ENCODE results near the gene ZCCHC24. TPM values are rescaled to one million over a fixed set of nuclear protein-coding genes. Genes with fewer than 3 reads are reported as not detected.

ZCCHC24 gene
- total RNA-seq, 4 donors from 2014 or later, result 100 to 156 (median 120) TPM

- intact Hi-C loops (cut with DNase I), result no loop called here
- 81% methylated on average over 16 of the region's 17 CpGs for WGBS
- H3K4me3 ChIP-seq, result peak overlapping the region in 3 of 4 donors; percentile 19 to 41 (median 20)
- H3K36me3 ChIP-seq, result peaks cover 0 to 31% (median 17%) of the 10 kb centered on the region in 4 donors
- no peaks in the 10 kb centered on the region for H3K9me3 ChIP-seq
- peaks cover 100% of the 10 kb centered on the region in 4 donors for H3K4me1 ChIP-seq
- no peak for TF ChIP-seq EP300 (IDR thresholded peaks at IDR 0.05)
- no peak for TF ChIP-seq POLR2AphosphoS5 (IDR thresholded peaks at IDR 0.05)
- no peak for TF ChIP-seq POLR2A (IDR thresholded peaks at IDR 0.05; ENCODE audit: low read depth)
- TF ChIP-seq CTCF (IDR thresholded peaks at IDR 0.05), result no peak
- H3K27me3 ChIP-seq, result no peaks in the 10 kb centered on the region
- DNase-seq (ENCODE audit: extremely low spot score), result no peak
- H3K27ac ChIP-seq (replicated peaks in 1 of 4), result peak overlapping the region; percentile 94 to 97 (median 96)
Observed at GRCh38 chr10:79436066-79436849, 9.2 kb downstream of the ZCCHC24 start.

DNA sequence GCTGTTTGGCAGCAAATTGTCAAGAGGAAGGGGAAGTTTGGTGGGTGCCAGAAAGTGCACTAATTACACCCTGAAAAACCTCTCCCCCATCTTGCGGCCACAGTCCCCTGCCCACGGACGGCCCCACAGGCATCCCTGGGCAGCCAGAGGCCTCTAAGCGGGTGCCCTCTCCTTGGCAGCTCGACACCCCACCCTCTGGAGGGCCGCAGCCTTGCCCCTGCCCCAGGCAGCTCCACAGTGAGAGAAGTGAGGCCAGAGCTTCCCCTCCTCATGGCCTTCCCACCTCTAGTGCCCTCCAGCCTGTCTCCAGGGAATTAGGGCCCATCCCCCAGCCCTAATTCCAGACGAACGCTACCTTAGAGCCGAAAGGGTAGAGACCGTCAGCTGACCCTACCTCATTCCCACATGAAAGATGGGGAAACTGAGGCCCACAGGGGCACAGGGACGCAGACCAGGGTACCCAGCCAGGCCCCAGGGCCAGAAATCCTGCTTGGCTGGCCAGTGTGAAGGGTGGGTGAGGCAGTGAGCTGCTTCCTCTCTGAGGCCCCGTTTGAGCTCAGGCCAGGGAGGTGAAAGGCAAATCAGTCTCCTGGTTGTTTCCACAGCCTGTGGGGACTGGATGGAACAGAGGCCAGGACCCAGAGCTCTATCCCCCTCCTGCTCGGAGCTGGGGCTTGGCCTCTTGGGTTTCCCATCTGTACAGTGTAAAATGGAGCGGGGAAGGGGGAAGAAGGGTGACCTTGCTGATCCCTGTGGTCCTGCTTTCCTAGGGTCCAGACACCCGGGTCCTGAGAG lies 10.0 kb downstream of the ZCCHC24 start:
- no peak for DNase-seq (ENCODE audit: extremely low spot score)
- 39% methylated on average over 7 of the region's 15 CpGs for WGBS
- H3K36me3 ChIP-seq, result peaks cover 0 to 39% (median 24%) of the 10 kb centered on the region in 4 donors
- peak overlapping the region in 3 of 4 donors; percentile 19 to 41 (median 20) for H3K4me3 ChIP-seq
- peaks cover 99 to 100% (median 100%) of the 10 kb centered on the region in 4 donors for H3K4me1 ChIP-seq
- no peak for TF ChIP-seq POLR2A (IDR thresholded peaks at IDR 0.05; ENCODE audit: low read depth)
- TF ChIP-seq CTCF (IDR thresholded peaks at IDR 0.05), result no peak
- no peak for TF ChIP-seq EP300 (IDR thresholded peaks at IDR 0.05)
- TF ChIP-seq POLR2AphosphoS5 (IDR thresholded peaks at IDR 0.05), result peak in 1 of 2 donors; percentile 8
- intact Hi-C loops (cut with DNase I), result no loop called here
- H3K27me3 ChIP-seq, result no peaks in the 10 kb centered on the region
- H3K27ac ChIP-seq (replicated peaks in 1 of 4), result peak overlapping the region; percentile 94 to 97 (median 96)
- no peaks in the 10 kb centered on the region for H3K9me3 ChIP-seq

DNA sequence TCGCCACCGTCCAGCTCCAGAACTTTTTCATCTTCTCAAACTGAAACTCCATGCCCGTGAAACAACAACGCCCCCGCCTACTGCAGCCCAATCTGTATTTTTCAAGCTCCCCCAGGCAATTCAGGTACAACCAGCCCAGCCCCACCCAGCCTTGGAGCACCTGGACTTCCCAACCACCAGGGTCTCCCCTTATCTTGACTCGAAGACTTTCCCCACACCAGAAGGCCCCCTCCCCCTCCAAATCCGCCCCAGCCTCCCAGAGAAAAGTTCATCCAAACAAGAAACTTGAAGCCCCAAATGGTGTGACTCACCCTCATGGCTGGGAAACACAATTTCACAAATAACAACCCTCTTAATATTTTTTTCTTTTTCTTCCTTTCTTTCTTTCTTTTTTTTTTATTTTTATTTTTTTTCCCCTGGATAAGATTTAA lies 10.6 kb downstream of the ZCCHC24 start:
- Histone ChIP-seq H3K4me1 (peaks cover 93 to 100% (median 100%) of the 10 kb centered on the region in 4 donors), H3K27ac (replicated peaks in 1 of 4) (peak overlapping the region; percentile 94 to 97 (median 96)), H3K27me3 (no peaks in the 10 kb centered on the region), H3K4me3 (peak overlapping the region; percentile 14 to 44 (median 28)), H3K9me3 (no peaks in the 10 kb centered on the region), H3K36me3 (peaks cover 0 to 45% (median 29%) of the 10 kb centered on the region in 4 donors)
- intact Hi-C loops (cut with DNase I), result no loop called here
- no peak for DNase-seq (ENCODE audit: extremely low spot score)
- TF ChIP-seq POLR2AphosphoS5 (IDR thresholded peaks at IDR 0.05), result no peak
- TF ChIP-seq CTCF (IDR thresholded peaks at IDR 0.05), result no peak
- no peak for TF ChIP-seq POLR2A (IDR thresholded peaks at IDR 0.05; ENCODE audit: low read depth)
- TF ChIP-seq EP300 (IDR thresholded peaks at IDR 0.05), result no peak
- 47% methylated on average over 7 of the region's 7 CpGs for WGBS

DNA sequence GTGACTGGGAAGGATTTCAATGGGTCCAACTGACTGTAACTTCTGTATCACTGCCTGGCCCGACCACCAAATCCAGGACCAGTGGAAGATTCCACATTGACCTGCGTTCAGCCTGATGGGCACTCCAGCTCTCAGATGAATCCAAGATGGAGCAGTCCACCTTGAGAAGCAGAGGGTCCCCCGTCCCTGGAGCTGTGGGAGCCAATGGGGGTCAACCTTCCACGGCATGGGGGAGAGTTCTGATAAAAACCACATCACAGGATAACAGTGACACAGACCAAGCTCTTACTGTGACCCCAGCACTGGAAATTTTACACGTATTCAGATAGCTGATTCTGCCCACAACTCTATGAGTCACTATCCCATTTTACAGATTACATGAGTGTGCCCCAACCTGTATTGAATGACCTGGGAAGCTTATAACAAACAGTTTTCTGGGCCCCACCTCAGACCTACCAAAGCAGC lies 11.2 kb downstream of the ZCCHC24 start:
- H3K4me1 ChIP-seq, result peaks cover 87 to 96% (median 96%) of the 10 kb centered on the region in 4 donors

More for the DNA sequence above, 11.2 kb downstream of the ZCCHC24 start:
- Histone ChIP-seq H3K27ac (replicated peaks in 1 of 4) (peak overlapping the region; percentile 94 to 97 (median 96)), H3K27me3 (no peaks in the 10 kb centered on the region), H3K36me3 (peaks cover 0 to 51% (median 34%) of the 10 kb centered on the region in 4 donors), H3K9me3 (no peaks in the 10 kb centered on the region), H3K4me3 (peak overlapping the region in 3 of 4 donors; percentile 14 to 44 (median 31))
- no peak for DNase-seq (ENCODE audit: extremely low spot score)
- TF ChIP-seq CTCF (IDR thresholded peaks at IDR 0.05) (no peak), EP300 (IDR thresholded peaks at IDR 0.05) (no peak), POLR2AphosphoS5 (IDR thresholded peaks at IDR 0.05) (no peak), POLR2A (IDR thresholded peaks at IDR 0.05; ENCODE audit: low read depth) (no peak)
- intact Hi-C loops (cut with DNase I), result no loop called here
- WGBS, result 58% methylated on average over 4 of the region's 5 CpGs

Measured in esophagus muscularis mucosa (tissue), 4 donors.